Activated CD4-positive, alpha-beta T cell treated with anti-CD3 and anti-CD28 coated beads, Interleukin-10, Interleukin-2, amounts not matched to agents 100 ng/mL and 50 ng/mL, durations not matched to agents 16 hours and 8 hours (primary cell): ENCODE measurements around the gene RSBN1L.

ENCODE experiments used
- DNase-seq: peaks from one replicate; pipeline ENCODE4 v3.0.0-alpha.2; 2020

The RSBN1L gene

GRCh38 chr7:77734659-77735421, 38.6 kb downstream of the RSBN1L start:
- no peak for DNase-seq

GRCh38 chr7:77735457-77735856, 39.2 kb downstream of the RSBN1L start:
- no peak for DNase-seq

GRCh38 chr7:77736991-77737390, 40.7 kb downstream of the RSBN1L start:
- no peak for DNase-seq

DNA sequence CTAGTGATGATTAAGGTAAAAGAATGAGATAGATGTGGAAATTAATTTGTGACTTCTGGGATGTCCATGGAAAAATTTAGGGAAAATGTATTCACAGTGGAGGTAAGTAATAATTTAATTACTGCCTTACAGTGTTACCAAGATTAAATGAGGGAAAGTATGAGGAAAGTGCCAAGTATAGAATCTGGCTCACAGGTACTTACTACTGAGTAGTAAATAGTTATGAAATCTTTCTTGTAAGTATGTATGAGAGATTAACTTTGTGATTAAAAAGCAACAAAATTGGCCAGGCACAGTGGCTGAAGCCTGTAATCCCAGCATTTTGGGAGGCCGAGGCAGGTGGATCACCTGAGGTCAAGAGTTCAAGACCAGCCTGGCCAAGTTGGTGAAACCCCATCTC, 42.1 kb downstream of the RSBN1L start:
- DNase-seq, result no peak

- DNase-seq, result no peak
These were observed 42.6 kb downstream of the RSBN1L start for GRCh38 chr7:77738871-77739270.

GRCh38 chr7:77740257-77740656, 44.0 kb downstream of the RSBN1L start:
- no peak for DNase-seq

GRCh38 chr7:77743518-77743917, 47.3 kb downstream of the RSBN1L start:
- DNase-seq, result no peak

GRCh38 chr7:77745746-77746145, 49.5 kb downstream of the RSBN1L start:
- no peak for DNase-seq

- no peak for DNase-seq
These were observed 50.0 kb downstream of the RSBN1L start for GRCh38 chr7:77746164-77746823.

DNA sequence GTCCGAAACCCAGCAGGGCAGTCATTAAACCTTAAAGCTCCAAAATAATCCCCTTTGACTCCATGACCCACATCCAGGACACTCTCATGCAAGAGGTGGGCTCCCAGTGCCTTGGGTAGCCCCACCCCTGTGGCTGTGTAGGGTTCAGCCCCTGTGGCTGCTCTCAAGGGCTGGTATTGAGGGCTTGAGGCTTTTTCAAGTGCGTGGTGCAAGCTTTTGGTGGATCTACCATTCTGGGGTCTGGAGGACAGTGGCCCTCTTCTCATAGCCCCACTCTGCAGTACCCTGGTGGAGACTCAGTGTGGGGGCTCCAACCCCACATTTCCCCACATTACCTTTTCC, 50.5 kb downstream of the RSBN1L start:
- DNase-seq, result no peak

DNA sequence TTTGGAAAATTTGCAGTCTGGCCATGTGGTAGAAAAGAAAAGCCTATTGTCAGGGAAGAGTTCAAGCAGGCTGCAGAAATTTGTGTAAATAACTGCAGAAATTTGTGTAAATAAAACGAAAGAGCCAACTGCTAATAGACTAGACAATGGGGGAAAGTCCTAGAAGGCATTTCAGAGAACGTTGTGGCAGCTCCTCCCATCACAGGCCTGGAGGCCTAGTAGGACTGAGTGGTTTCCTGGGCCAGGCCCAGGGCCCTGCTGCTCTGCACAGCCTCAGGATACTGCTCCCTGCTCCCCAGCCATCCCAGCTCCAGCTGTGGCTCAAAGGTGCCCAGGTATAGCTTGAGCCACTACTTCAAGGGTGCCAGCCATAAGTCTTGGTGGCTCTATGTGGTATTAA, 50.9 kb downstream of the RSBN1L start:
- no peak for DNase-seq

GRCh38 chr7:77747718-77748117, 51.5 kb downstream of the RSBN1L start:
- no peak for DNase-seq

DNA sequence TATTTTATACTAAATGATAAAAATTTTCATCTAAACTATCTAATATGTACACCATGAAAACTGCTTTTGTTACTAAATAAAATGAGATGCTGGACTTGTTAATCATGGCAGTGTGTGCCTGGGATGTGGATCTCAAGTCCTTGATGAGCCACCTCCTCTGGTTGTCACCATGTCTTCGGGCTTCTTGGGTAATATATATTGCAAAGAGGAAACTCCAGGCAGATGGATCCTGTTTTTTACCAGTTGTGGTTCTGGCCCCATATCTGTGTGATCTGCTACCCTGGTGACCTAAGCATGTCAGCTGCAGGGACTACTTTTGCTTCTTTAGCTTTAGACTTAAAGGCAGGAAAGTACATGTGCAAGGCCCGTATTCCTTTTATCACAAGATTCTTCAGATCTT, 55.8 kb downstream of the RSBN1L start:
- DNase-seq, result no peak

- no peak for DNase-seq
These were observed 56.9 kb downstream of the RSBN1L start for GRCh38 chr7:77753173-77753572.

DNA sequence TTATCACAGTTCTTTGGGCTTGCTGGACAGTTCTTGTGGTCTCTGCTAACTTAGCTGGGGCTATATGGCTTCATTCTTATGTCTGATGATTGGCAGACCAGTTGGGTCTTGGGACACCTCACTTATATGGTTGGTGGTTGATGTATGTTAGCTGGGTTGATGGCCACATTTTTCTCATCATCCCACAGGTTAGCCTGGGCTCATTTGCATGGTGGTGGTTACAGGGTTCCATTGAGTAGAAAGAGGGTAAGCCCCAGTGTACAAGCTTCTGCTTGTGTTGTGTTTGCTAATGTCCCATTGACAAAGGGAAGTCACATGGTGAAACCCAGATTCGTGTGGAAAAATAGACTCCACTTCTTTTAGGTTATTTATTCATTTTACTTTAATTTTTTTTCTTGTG, 61.3 kb downstream of the RSBN1L start:
- DNase-seq, result peak; percentile 6

GRCh38 chr7:77759294-77759889, 63.1 kb downstream of the RSBN1L start:
- DNase-seq, result peak; percentile 77

- no peak for DNase-seq
These were observed 64.7 kb downstream of the RSBN1L start for GRCh38 chr7:77760809-77761453.

DNA sequence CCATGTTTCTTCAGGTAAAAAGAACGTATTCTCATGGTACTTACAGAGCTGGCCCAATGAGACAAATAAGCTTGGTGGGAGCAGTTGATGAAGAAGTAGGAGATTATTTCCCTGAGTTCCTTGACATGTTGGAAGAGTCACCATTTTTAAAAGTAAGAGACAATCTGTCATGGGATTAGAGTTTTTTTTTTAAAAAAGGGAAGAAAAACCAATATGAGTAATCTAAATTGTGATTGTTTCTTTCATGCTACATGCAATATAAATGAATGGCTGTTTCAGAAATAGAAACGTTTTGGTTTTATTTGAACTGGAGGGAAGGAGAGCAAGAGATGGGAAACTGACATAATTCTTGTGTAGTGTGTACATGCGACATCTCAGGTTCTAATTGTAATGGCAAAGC, 69.2 kb downstream of the RSBN1L start:
- no peak for DNase-seq

GRCh38 chr7:77765906-77766800, 69.9 kb downstream of the RSBN1L start:
- no peak for DNase-seq

DNA sequence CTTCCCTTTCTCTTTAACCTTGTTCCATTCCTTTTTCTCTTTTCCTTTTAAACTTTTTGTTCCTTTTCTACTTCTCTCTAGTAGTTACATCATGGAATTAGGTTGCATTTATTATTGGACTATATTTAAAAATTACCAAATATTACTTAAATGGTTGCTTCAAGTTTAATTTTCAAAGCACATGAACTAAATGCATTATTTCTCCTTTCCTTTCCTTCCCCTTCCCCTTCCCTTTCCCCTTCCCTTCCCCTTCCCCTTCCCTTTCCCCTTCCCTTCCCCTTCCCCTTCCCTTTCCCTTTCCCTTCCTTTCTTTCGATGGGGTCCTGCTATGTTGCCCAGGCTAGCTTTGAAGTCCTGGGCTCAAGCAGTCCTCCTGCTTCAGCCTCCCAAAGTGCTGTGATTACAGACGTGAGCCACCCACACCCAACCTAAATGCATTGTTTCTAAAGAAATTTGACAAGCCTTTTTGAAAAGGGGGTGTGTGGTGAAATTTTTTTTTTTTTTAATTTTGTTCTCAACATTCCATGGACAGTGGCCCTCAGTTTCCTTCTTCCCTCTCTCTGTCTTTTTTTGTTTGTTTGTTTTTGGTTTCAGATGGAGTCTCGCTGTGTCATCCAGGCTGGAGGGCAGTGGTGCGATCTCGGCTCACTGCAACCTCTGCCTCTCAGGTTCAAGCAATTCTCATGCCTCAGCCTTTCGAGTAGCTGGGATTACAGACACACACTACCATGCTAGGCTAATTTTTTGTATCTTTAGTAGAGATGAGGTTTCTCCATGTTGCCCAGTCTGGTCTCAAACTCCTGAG, 70.7 kb downstream of the RSBN1L start:
- no peak for DNase-seq

DNA sequence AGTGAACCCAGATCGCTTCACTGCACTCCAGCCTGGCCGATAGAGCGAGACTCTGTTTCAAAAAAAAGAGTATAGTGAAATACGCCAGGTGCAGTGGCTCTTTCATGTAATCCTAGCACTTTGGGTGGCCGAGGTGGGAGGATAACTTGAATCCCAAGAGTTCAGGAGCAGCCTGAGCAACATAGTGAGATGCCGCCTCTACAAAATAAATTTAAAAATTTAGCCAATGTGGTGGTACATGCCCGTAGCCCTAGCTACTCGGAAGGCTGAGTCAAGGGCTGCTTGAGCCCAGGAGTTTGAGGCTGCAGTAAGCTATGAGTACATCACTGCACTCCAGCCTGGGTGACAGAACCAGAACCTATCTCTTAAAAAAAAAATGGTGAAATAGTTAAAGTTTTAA, 74.1 kb downstream of the RSBN1L start:
- DNase-seq, result no peak

DNA sequence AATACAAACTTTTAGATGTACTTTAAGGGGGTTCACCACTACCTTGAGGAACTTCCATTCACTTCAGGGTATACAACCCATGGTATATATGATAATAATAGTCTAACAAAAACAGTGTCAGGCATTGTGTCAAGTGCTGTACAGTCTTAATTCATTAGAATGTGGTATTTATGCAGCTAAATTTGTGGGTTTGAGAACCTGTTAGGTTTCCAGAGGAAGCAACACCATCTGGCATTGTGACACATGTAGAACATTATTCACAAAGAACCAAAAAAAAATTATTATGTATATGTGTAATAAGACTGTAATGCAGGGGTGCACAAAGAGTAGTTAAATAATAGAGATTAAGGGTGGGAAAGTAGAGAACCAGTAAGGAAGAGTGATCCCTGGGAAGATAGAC, 75.6 kb downstream of the RSBN1L start:
- no peak for DNase-seq
